GM19193 (cell line): ENCODE data around the gene IL22.

Experiments used
- POLR2A ChIP-seq: IDR thresholded peaks from 4 replicates; pipeline ENCODE4 v1.6.1; 2011; ENCODE audit not compliant: insufficient read depth, insufficient read length; ENCODE audit errors: extremely low read depth

IL22 gene

GRCh38 chr12:68253504-68253903 lies at the start of gene IL22:
IL22 (minus strand) TSS chr12:68253604; CDS start chr12:68253448, 156 bp downstream.
- no peak for TF ChIP-seq POLR2A

GRCh38 chr12:68297929-68298328 lies 44.5 kb upstream of the IL22 start:
- TF ChIP-seq POLR2A: no peak

- TF ChIP-seq POLR2A: no peak
These were observed 40.8 kb upstream of the IL22 start for GRCh38 chr12:68294251-68294650.

- no peak for TF ChIP-seq POLR2A
These were observed 39.9 kb upstream of the IL22 start for GRCh38 chr12:68293347-68293746.

GRCh38 chr12:68292151-68292943 lies 38.9 kb upstream of the IL22 start:
- TF ChIP-seq POLR2A: no peak

- no peak for TF ChIP-seq POLR2A
These were observed 38.1 kb upstream of the IL22 start for GRCh38 chr12:68291396-68292036.

GRCh38 chr12:68290126-68290525 lies 36.7 kb upstream of the IL22 start:
- no peak for TF ChIP-seq POLR2A

GRCh38 chr12:68287106-68287505 lies 33.7 kb upstream of the IL22 start:
- TF ChIP-seq POLR2A: no peak

GRCh38 chr12:68286396-68286795 lies 33.0 kb upstream of the IL22 start:
- no peak for TF ChIP-seq POLR2A

- TF ChIP-seq POLR2A: no peak
These were observed 32.1 kb upstream of the IL22 start for GRCh38 chr12:68285541-68285940.

GRCh38 chr12:68281322-68282077 lies 28.1 kb upstream of the IL22 start:
- TF ChIP-seq POLR2A: no peak

GRCh38 chr12:68280240-68280639 lies 26.8 kb upstream of the IL22 start:
- no peak for TF ChIP-seq POLR2A

GRCh38 chr12:68279227-68280054 lies 26.0 kb upstream of the IL22 start:
- no peak for TF ChIP-seq POLR2A

GRCh38 chr12:68276402-68276930 lies 23.1 kb upstream of the IL22 start:
- TF ChIP-seq POLR2A: no peak
